ENCODE results near the gene SPTBN4. TPM values are rescaled to one million over a fixed set of nuclear protein-coding genes. Genes with fewer than 3 reads are reported as not detected.
A peak's percentile ranks its signal among the peaks of the same experiment; 100 is the strongest.
"Not testable (repeated sequence)": the region's sequence is repeated elsewhere in the genome, so short reads cannot be mapped to it uniquely, and the experiment has no call there.

SPTBN4 gene
- total and polyA plus RNA-seq, 2 experiments from 2014 or later, result 0.32 to 5.5 TPM

DNA sequence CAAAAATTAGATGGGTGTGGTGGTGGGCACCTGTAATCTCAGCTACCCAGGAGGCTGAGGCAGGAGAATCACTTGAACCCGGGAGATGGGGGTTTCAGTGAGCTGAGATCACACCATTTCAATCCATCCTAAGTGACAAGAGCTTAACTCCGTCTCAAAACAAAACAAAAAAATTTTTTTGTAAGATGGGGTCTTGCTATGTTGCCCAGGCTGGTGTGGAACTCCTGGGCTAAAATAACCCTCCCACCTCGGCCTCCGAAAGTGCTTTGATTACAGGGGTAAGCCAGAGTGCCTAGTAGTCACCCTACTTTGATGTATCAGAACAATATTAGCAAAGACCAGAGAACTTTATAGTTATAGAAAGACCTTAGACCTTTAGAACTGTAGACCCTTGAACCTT, 7.9 kb downstream of the SPTBN4 start:
- Histone ChIP-seq H3K9me3 (ENCODE audit: low read depth) (no peaks in the 10 kb centered on the region), H3K4me3 (no peak overlapping the region), H3K4me1 (ENCODE audit: low read depth) (no peaks in the 10 kb centered on the region), H3K27me3 (peaks cover 9% of the 10 kb centered on the region), H3K36me3 (no peaks in the 10 kb centered on the region), H3K27ac (no peak overlapping the region)
- no peak for DNase-seq (ENCODE audit: low read depth in 1 of 2, low spot score in 1 of 2)
- TF ChIP-seq, protein P1, sequence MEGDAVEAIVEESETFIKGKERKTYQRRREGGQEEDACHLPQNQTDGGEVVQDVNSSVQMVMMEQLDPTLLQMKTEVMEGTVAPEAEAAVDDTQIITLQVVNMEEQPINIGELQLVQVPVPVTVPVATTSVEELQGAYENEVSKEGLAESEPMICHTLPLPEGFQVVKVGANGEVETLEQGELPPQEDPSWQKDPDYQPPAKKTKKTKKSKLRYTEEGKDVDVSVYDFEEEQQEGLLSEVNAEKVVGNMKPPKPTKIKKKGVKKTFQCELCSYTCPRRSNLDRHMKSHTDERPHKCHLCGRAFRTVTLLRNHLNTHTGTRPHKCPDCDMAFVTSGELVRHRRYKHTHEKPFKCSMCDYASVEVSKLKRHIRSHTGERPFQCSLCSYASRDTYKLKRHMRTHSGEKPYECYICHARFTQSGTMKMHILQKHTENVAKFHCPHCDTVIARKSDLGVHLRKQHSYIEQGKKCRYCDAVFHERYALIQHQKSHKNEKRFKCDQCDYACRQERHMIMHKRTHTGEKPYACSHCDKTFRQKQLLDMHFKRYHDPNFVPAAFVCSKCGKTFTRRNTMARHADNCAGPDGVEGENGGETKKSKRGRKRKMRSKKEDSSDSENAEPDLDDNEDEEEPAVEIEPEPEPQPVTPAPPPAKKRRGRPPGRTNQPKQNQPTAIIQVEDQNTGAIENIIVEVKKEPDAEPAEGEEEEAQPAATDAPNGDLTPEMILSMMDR (IDR thresholded peaks at IDR 0.05; ENCODE audit: low read depth, low read length), result no peak

DNA sequence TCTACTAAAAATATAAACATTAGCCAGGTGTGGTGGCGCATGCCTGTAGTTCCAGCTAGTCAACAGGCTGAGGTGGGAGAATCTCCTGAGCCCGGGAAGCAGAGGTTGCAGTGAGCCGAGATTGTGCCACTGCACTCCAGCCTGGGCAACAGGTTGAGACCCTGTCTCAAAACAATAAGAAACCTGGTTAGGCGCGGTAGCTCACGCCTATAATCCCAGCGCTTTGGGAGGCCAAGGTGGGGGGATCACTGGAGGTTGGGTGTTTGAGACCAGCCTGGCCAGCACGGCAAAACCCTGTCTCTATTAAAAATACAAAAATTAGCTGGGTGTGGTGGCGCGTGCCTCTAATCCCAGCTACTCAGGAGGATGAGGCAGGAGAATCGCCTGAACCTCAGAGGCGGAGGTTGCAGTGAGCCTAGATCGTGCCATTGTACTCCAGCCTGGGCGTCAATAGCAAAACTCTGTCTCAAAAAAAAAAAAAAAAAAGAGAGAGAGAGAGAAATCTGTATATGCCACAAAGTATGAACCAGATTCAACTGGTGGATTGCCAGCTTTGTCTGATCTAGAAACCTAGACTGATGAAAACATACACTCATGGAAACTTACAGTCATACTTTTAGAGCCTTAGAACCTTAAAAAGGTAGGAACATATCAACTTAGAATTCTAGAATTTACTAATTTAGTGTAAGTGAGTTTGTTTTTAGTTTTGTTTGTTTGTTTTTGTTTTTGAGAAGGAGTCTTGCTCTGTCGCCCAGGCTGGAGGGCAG, 9.3 kb downstream of the SPTBN4 start:
- not testable (repeated sequence) for H3K27me3 ChIP-seq; H3K27ac ChIP-seq; H3K9me3 ChIP-seq (ENCODE audit: low read depth); H3K36me3 ChIP-seq; H3K4me1 ChIP-seq (ENCODE audit: low read depth); H3K4me3 ChIP-seq
- DNase-seq (ENCODE audit: low read depth in 1 of 2, low spot score in 1 of 2), result peak in 1 of 2 donors; percentile 27

DNA sequence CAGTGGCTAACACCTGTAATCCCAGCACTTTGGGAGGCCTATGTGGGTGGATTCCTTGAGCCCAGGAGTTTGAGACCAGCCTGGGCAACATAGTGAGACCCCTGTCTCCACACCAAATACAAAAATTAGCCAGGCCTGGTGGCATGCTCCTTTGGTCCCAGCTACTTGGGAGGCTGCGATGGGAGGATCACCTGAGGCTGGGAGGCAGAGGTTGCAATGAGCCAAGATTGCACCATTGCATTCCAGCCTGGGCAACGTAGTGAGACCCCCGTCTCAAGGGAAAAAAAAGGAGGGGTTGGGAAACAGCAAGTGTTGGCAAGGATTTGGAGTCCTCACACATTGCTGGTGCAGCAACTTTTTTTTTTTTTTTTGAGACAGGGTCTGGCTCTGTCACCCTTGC, 19.2 kb downstream of the SPTBN4 start:
- Histone ChIP-seq H3K4me1 (ENCODE audit: low read depth) (no peaks in the 10 kb centered on the region), H3K4me3 (no peak overlapping the region), H3K36me3 (no peaks in the 10 kb centered on the region), H3K27me3 (no peaks in the 10 kb centered on the region), H3K27ac (no peak overlapping the region), H3K9me3 (ENCODE audit: low read depth) (no peaks in the 10 kb centered on the region)
- TF ChIP-seq, protein P1 (IDR thresholded peaks at IDR 0.05; ENCODE audit: low read depth, low read length), result no peak
- DNase-seq (ENCODE audit: low read depth in 1 of 2, low spot score in 1 of 2), result no peak

DNA sequence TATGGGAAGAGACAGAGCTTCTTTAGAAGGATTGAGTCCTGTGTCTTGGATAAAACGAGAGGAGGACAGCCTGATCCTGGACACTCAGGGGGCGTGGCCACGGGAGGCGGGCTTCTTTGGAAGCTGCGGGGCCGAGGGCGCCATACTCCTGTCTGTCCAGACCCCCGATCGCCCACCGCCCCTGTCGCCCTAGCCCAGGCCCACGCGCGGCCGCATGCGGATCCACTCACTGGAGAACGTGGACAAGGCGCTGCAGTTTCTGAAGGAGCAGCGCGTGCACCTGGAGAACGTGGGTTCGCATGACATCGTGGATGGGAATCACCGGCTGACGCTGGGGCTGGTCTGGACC, 23.1 kb downstream of the SPTBN4 start:
- Histone ChIP-seq H3K36me3 (no peaks in the 10 kb centered on the region), H3K9me3 (ENCODE audit: low read depth) (no peaks in the 10 kb centered on the region), H3K4me1 (ENCODE audit: low read depth) (no peaks in the 10 kb centered on the region), H3K27ac (no peak overlapping the region), H3K4me3 (no peak overlapping the region), H3K27me3 (peaks cover 6% of the 10 kb centered on the region)
- no peak for DNase-seq (ENCODE audit: low read depth in 1 of 2, low spot score in 1 of 2)
- TF ChIP-seq, protein P1 (IDR thresholded peaks at IDR 0.05; ENCODE audit: low read depth, low read length), result no peak

DNA sequence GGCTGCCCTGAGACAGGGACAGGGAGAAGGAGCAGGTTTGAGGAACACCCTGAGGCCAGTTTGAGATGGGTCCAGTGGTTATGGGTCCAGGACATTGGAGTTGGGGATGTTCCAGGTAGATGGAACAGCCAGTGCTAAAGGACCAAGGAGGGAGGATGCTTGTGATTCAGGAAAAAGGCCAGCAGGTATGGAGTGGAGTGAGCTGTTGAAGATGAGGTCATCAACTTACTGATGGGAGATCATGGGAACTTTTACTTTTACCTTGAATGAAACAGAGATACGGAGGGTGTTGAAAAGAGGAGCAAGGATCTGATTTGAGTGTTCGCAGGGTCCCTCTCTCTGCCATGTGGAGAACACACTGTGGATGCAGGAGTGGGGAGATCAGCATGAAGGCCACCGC, 25.5 kb downstream of the SPTBN4 start:
- H3K36me3 ChIP-seq, result no peaks in the 10 kb centered on the region
- no peak overlapping the region for H3K4me3 ChIP-seq
- H3K9me3 ChIP-seq (ENCODE audit: low read depth), result no peaks in the 10 kb centered on the region
- H3K27ac ChIP-seq, result no peak overlapping the region
- TF ChIP-seq, protein P1 (IDR thresholded peaks at IDR 0.05; ENCODE audit: low read depth, low read length), result no peak
- H3K27me3 ChIP-seq, result peaks cover 6% of the 10 kb centered on the region
- DNase-seq (ENCODE audit: low read depth in 1 of 2, low spot score in 1 of 2), result no peak
- no peaks in the 10 kb centered on the region for H3K4me1 ChIP-seq (ENCODE audit: low read depth)

DNA sequence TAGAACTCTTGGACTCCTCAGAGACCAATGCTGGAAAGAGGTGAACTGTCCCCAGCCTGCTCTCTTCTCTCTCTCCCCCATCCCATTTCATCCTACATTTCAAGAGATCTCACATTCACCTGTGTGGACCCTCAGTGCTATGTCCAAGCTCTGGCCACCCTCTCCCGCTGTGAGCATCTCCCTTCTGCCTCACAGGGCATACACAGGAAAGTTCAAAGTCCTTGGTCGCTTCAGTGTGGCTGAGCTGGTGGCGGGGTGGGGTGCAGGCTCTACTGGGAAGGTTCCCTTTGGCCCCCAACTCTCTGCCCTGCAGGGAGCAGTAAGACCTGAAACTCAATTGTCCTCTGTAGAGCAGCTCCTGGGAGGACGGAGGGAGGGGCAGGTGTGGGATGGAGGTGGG, 27.0 kb downstream of the SPTBN4 start:
- no peaks in the 10 kb centered on the region for H3K4me1 ChIP-seq (ENCODE audit: low read depth)
- H3K4me3 ChIP-seq, result no peak overlapping the region
- H3K27ac ChIP-seq, result no peak overlapping the region
- H3K36me3 ChIP-seq, result no peaks in the 10 kb centered on the region
- DNase-seq (ENCODE audit: low read depth in 1 of 2, low spot score in 1 of 2), result no peak
- TF ChIP-seq, protein P1 (IDR thresholded peaks at IDR 0.05; ENCODE audit: low read depth, low read length), result no peak
- H3K27me3 ChIP-seq, result peaks cover 6% of the 10 kb centered on the region
- no peaks in the 10 kb centered on the region for H3K9me3 ChIP-seq (ENCODE audit: low read depth)

All from cardiac muscle cell (in vitro differentiated cells and primary cell).